ENCODE data around the gene KLHL29.

KLHL29 gene

DNA sequence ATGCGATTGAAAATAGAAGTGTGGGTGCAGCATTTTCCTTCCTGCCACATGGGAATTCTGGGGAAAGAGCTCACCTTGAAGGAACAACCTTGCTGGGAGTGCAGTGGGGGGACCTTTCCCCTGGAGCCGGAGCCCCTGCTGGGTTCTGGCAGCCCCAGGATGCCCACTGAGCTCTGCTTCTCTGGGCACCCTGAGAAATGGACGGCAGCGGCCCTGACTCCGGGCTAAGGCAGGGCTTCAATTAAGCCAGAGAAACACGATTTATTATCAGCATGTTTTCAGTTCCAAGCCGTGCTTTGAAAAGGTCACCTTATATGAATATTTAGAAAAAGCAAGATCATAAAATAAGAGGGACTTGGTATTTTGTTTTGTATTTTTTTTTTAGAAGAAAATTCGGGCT lies 68.5 kb downstream of the KLHL29 start:
- no peak for DNase-seq

- no peak for DNase-seq
Observed at GRCh38 chr2:23453836-23454460, 69.0 kb downstream of the KLHL29 start.

DNA sequence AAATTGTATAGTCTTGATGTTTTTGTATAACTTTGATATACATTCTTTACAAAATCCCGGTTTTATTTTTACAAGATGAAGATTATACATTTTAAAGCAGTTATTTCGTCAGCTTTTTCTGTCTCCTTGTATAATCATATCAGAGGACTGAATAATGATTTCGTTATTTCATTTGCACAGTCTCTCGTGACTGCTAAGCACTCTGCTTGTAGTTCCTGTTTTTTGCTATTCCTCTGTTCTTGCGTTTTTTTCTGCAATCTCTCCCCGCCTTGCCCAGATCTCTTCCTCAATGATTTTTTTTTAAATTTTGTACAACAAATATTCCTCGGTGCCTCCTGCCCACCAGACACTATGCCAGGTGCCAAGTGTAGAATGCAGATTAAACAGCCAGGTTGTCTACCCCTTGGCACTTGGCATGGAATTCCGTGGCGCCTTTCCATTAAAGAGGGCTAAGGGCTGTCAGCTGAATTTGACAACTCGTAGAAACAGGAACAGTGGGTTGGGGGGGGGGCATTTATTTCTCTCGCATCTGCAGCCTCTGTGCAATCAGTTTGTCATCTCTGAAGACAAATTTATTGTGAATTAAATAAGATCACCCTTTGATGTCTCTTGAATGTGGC lies 69.6 kb downstream of the KLHL29 start:
- DNase-seq, result no peak

GRCh38 chr2:23456396-23456795 lies 71.4 kb downstream of the KLHL29 start:
- DNase-seq, result no peak

DNA sequence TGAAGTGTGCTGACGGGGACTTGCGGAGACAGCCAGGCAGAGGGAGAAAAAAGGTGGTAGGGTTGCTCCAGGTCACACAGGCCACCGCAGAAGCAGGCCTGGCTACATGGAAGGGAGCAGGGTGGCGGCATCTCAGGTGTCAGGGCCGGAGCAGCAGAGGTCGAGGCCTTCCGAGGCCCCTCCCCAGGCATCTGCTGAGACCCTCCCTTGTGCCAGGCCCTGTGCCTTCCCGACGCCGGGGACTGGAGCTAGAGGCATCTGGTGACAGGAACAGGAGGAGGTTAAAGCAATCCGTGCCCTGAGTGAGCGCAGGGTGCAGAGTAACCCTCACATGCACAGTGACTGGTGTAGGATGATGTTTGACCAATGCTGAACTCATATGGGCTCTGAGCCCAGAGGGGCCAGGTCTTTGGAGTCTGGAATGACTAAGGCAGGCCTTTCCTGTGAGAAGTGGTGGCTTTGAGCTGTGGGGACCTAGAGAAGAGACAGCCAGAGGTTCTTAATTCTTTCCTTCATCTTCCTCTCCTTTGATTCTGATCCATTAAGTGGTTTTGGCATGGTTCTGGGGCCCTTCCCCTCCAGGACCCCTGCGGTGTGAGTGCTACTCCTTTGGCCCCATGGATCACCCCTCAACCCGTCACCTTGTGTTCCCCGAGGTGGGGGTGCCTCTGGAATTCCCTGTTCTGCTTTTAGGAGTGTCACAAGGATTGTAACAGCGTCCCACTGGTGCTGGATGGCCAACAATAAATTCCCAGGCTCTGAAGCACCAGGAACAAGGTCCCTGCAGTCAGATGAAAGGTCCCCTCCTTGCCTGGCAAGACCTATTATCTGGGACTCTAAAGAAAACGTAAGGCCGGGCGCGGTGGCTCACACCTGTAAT lies 72.1 kb downstream of the KLHL29 start:
- no peak for DNase-seq

- DNase-seq, result no peak
Observed at GRCh38 chr2:23457990-23458682, 73.2 kb downstream of the KLHL29 start.

DNA sequence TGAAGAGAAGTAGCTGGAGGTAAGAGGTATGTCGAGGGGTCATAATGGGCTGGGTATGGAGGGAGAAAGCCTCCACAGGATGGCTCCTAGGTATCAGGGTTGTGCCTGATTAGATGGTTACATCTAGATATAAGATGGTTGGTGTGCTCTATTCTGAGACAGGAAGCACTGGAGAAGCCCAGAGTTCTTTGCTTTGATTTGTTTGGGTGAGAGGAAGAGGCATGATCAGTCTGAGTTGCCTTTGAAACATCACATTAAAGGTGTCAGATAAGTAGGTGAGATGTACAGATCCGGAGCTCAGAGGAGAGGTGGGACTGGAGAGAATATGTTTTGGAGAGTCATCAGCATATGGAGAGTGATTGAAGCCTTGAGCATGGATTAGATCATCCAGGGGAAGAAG lies 74.1 kb downstream of the KLHL29 start:
- DNase-seq, result no peak

- DNase-seq, result no peak
Observed at GRCh38 chr2:23460228-23460627, 75.2 kb downstream of the KLHL29 start.

GRCh38 chr2:23460993-23461392 lies 76.0 kb downstream of the KLHL29 start:
- DNase-seq, result no peak

- DNase-seq, result peak; percentile 10
Observed at GRCh38 chr2:23464156-23464555, 79.2 kb downstream of the KLHL29 start.

GRCh38 chr2:23464905-23465537 lies 80.0 kb downstream of the KLHL29 start:
- no peak for DNase-seq

- DNase-seq, result no peak
Observed at GRCh38 chr2:23465936-23466335, 81.0 kb downstream of the KLHL29 start.

- no peak for DNase-seq
Observed at GRCh38 chr2:23467618-23468017, 82.6 kb downstream of the KLHL29 start.

DNA sequence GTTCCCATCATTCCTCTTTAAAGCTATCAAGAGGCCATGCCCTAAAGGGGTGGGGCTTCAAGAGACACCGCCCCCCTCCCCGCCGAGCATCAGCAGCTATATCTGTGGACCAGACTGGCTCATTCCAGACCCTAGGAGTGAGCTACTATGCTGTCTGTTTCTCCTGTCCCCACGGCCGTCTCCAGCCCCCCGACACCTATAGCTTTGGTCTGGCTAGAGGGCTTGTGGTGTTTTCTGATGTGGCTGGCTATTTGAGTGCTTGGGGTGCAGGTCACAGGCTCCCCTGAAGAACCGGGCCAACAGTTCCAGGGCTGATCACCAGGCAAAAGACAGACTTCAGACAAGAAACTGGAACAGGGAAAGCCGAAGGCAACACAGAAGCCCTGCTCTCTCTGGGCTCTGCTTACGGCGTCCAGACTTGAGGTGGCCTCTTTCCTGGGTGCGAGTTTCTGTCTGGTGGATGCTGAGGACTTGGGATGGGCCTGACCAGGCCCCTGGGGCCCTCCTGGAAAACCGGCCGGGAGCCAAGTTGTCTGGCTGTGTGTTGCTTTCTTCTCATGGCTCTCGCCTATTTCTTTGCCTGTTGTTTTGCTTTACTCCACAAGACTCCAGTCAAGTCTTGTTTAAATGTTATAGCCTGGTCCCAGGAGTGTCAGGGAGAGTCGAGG lies 83.6 kb downstream of the KLHL29 start:
- DNase-seq, result no peak

DNA sequence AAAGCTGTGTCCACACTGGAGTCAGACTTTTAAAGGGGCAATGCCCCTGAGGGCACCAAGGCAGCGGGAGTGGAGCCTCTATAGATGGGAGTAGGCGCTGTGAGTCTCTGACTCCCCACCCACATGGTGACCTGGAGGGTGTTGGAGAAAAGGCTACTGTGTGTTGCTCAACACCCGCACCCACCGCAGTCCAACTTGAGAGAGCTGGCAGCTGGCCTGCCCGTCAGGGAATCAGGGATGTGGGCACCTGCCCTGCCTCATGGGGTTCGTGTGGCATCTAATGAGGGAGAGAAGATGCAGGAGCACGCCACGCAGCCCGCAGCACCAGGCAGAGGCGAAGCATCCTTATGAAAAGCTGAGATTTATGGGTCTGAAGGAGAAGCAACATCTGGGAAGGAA lies 84.2 kb downstream of the KLHL29 start:
- DNase-seq, result no peak

DNA sequence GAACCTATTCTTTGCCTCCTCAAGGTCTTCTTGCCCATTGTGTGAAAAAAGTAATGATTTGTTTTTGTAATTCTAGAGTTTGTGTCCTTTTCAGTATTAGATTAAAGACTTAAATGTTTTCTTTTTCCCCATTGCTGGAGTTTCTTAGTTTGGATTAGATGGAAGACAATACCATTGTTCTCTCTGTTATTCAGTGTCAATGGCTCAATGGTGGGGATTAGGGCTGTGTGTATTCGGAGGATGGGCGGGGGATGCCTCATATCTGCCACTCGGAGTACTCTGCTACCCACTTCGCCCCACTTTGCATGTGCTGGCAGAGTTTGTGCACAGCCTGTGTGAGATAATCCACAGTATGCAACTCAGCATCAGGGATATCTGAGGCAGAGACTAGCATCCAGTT lies 90.1 kb downstream of the KLHL29 start:
- no peak for DNase-seq

- no peak for DNase-seq
Observed at GRCh38 chr2:23475473-23475872, 90.5 kb downstream of the KLHL29 start.

DNA sequence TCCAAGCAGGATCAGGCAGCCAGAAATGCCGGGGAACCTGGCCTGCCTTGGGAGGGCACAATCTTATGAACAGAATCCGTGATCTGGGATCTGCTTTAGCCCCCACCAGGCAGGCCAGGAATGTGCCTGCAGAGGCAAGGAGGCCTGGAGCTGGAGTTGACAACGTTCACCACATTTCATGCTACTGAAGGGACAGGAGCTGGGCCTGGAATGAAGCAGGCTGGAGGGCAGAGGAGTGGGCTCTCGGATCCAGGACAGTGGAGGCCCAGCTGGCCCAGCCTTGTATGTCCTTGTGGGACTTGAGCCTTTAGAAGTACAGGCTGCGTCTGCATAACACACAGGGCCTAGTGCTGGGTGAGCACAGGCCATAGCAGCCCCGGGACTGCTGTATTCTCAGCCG lies 91.8 kb downstream of the KLHL29 start:
- DNase-seq, result no peak

- DNase-seq, result no peak
Observed at GRCh38 chr2:23477392-23477791, 92.4 kb downstream of the KLHL29 start.

DNA sequence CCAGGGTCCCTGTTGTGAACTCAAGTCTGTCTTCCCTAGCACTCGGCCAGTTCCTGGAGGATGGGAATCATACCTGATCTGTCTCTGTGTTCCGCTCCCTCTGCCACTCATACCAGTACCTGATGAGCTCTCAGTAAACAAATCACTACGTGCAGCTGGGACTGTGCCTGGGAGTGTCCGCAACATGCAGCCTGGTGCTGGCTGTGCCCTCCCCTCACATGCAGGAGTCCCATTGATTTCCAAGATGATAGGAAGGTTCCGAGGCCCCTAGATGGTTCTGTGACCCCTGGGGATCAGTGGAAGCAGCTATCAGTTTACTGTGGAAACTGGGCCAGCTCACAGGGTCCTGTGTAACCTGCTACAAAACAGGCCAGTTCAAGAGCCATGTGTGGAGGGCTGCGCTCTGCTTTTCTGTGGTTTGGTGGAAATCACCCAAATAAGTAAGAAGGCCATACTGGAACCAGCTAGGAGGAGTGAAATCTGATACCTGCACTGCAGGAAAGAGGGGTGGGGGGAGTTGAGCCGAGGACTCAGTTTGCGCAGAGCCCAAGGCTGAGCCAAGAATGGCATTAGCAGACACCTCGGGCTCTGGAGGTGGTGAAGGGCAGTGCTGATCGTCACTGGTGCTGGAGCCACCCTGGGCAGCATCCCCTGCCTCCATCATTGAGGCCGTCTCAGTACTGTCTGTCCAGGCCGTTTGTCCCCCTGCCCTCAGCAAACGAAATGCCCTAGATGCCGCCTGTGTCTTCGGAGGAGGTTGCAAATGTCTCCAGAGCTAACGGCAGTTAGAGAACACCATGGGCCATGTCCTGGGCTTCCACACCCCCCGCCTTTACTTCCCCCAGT lies 93.3 kb downstream of the KLHL29 start:
- no peak for DNase-seq

- no peak for DNase-seq
Observed at GRCh38 chr2:23478933-23479683, 94.1 kb downstream of the KLHL29 start.

Data from NCI-H1436 (cell line).